ENCODE data around the gene CDH24.
A peak's percentile ranks its signal among the peaks of the same experiment; 100 is the strongest.

DNA sequence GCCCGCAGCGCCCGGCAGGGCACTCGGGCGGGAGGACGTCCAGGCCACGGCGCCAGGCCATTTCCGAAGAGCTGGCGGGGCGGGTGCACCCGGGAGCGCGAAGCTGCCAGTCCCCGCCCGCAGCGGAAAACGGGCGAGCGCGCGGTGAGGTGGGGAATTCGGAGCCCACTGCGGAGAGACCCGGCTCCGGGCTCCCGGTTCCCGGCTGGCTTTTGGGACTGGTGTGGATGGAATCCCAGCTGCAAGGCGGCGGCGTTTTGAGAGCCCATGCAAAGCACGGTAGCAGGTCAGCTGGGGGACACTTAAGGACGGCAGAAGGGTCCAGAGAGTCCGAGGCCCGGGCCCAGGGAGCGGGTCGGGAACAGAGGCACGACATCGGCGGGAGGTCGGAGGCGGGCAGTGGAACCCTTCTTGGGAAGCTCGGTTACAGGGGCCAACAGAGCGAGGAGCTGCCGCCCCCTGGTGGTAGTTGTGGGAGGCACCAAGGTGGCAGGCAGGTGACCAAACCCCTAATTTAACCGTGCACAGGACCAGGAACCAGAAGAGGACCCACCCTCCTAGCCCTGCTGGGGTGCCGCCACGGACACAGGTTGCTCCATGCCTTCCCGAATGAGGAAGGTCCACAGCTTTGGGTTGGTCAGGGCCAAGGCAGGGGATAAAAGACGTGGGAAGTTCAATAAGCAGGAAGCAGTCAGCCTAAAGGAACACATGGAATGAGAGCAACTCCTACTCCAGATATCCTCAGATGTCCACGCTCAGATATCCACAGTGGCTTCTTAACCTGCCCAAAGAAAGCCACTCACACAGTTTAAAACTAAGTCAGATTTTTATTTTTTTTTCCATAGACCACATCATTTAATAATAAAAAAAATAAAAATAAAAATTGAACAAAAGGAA lies 685 bp upstream of the CDH24 start:
- TF ChIP-seq, protein P1, sequence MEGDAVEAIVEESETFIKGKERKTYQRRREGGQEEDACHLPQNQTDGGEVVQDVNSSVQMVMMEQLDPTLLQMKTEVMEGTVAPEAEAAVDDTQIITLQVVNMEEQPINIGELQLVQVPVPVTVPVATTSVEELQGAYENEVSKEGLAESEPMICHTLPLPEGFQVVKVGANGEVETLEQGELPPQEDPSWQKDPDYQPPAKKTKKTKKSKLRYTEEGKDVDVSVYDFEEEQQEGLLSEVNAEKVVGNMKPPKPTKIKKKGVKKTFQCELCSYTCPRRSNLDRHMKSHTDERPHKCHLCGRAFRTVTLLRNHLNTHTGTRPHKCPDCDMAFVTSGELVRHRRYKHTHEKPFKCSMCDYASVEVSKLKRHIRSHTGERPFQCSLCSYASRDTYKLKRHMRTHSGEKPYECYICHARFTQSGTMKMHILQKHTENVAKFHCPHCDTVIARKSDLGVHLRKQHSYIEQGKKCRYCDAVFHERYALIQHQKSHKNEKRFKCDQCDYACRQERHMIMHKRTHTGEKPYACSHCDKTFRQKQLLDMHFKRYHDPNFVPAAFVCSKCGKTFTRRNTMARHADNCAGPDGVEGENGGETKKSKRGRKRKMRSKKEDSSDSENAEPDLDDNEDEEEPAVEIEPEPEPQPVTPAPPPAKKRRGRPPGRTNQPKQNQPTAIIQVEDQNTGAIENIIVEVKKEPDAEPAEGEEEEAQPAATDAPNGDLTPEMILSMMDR (IDR thresholded peaks at IDR 0.05) = peak; percentile 95
- TF ChIP-seq EZH2 (IDR thresholded peaks at IDR 0.05; ENCODE audit: borderline replicate concordance, insufficient read depth, low read depth, low read length, poor library complexity, severe bottlenecking) = no peak

Data from B cell (primary cell).